Epidermal melanocyte (primary cell): ENCODE measurements around the gene CAPN15.
A peak's percentile ranks its signal among the peaks of the same experiment; 100 is the strongest.

Source experiments
- DNase-seq: peaks from one replicate; pipeline ENCODE4 v3.0.0; 2011; ENCODE audit warnings: low spot score; ENCODE audit not compliant: insufficient read length

The CAPN15 gene

GRCh38 chr16:561413-561794 is 33.9 kb downstream of the CAPN15 start:
- DNase-seq = no peak

- no peak for DNase-seq
These were observed 34.7 kb downstream of the CAPN15 start for GRCh38 chr16:561957-562938.

DNA sequence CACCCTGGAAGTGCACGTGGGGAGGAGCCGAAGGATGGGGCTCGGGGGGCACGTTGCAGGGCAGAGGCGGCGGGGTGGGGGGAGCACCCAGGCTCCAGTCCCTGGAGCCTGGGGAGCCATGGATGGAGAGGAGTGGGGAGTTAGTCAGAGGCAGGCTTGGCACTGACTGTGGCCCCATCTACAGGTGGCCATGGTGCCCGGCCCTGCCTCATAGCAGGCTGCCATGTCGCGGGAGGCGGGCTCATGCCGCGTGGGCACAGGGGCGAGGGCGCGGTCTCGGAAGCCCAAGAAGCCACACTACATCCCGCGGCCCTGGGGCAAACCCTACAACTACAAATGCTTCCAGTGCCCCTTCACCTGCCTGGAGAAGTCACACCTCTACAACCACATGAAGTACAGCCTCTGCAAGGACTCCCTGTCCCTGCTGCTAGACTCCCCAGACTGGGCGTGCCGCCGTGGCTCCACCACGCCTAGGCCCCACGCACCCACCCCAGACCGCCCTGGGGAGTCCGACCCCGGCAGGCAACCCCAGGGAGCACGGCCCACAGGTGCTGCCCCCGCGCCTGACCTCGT is 35.6 kb downstream of the CAPN15 start:
- no peak for DNase-seq

DNA sequence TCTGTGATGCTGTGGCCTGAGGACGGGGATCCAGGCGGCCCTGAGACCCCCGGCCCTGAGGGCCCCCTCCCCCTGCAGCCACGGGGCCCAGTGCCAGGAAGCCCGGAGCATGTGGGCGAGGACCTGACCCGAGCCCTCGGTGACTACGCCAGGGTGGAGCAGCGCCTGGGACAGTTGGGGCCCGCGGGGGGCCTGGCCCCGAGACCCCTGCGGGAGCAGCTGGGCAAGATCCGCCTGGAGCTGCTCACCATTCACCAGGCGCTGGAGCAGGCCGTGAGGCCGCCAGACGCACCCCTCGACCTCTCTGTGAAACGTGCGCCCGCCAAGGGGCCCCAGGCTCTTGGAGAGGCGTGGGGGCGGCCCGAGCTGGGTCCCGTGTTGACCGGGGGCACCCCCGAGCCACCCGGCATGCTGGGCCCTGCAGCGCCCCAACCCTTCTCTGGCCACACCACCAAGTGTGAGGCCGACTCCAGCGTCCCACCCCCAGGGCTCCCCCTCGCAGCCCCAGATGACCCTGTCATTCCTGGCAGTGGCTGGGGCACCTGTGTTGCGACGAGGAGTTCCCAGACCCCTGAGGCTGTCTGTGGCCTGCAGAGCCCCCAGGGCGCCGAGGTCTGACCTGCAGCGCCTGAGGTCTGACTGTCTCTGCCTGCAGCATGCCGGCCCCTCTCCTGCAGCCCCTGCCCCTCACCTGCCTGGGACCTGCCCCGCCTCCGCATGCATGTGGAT is 37.3 kb downstream of the CAPN15 start:
- no peak for DNase-seq

GRCh38 chr16:565419-566330 is 38.2 kb downstream of the CAPN15 start:
- no peak for DNase-seq

DNA sequence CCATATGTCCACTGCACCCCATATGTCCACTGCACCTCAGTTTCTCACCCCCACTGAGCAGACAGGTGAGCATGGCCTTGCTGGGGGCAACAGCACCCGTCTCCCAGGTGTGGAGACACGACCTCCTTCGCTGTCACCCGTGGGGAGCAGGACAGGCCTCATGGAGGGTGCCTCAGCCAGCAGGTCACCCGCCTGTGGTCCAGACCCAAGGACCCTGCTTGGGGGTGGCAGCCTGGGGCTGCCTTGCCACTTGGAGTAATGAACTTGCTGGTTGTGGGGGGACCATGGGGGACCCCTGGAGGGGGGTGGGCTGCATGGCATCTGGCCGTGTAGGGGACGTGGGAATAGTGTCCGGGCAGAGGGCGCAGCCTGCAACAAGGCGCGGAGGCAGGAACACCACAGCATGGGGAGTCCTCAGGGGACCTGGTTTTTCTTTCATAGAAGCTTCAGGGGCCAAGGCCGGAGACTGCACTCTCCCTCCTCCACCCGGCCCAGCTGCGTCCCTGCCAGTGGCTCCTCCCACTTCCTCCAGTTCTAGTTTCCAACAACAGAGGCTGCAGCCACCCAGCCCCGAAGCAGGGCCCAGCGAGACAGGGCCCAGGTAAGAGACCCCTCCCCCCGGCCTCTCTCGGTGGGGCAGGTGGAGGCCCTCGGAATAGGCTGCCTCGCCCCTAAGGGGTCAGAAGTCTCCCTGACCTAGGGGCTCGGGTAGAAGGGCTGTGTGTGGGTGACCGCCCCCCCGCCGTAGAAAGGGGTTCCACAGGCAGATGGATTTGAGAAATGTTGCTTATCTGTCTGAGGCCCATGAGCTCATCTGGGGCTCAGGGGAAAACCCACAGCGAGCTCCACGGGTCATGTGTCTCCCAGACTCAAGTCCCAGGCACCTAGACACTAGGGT is 39.2 kb downstream of the CAPN15 start, which contains the start of gene NHLRC4:
TSS of gene NHLRC4 (plus strand) at position 531 of the 898 bp plus-strand sequence. CDS start 1,043 bp downstream, outside the sequence.
- peak; percentile 96 for DNase-seq

GRCh38 chr16:567373-568256 is 40.1 kb downstream of the CAPN15 start:
- DNase-seq = no peak

GRCh38 chr16:568401-569258 is 41.1 kb downstream of the CAPN15 start:
- no peak for DNase-seq

GRCh38 chr16:569445-570254 is 42.1 kb downstream of the CAPN15 start, which contains the start of gene PIGQ:
Gene PIGQ (plus strand): TSS chr16:569968. CDS start chr16:574075, 4,107 bp downstream.
- DNase-seq = peak; percentile 90

- DNase-seq = no peak
These were observed 45.5 kb downstream of the CAPN15 start for GRCh38 chr16:572865-573650.

- no peak for DNase-seq
These were observed 46.7 kb downstream of the CAPN15 start for GRCh38 chr16:574021-574760.

DNA sequence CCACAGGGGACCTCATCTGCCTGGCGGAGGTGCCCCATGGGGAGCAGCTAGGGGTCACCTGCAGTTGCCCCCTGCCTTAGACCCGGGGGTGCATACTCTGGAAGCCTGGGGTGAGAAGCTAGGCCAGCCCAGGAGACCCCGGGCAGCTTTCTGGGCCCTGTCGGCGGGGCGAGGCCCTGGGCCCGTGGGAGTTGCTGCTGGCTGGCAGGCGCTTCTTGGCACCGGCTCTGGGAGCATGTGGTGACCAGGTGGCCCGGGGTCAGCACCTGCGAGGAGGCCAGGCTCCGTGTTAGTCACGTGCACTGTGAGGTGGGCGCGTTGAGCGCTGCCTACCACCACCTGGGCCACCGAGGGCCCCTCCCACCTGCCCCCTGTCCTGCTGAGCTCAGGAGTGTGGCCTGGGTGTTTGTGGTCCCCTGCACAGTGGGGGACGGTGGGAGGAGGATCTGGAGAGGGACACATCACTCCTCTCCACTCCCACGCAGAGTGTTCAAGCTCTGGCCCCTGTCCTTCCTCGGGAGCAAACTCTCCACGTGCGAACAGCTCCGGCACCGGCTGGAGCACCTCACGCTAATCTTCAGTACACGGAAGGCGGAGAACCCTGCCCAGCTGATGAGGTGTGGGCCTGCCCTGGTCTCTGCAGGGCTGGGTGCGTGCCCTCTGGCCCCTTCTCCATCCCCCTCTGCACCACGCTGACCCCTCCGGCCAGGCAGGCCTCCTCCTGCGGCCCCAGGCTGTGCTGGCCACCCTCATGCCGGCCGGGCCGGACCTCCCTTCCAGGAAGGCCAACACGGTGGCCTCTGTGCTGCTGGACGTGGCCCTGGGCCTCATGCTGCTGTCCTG is 48.1 kb downstream of the CAPN15 start:
- no peak for DNase-seq

- no peak for DNase-seq
These were observed 48.8 kb downstream of the CAPN15 start for GRCh38 chr16:576197-576822.

- DNase-seq = no peak
These were observed 49.3 kb downstream of the CAPN15 start for GRCh38 chr16:576823-577201.
